ENCODE data around the gene CDC42EP5. TPM values are rescaled to one million over a fixed set of nuclear protein-coding genes. Genes with fewer than 3 reads are reported as not detected.
A peak's percentile ranks its signal among the peaks of the same experiment; 100 is the strongest.

CDC42EP5 gene
- total and polyA plus RNA-seq, 4 donors = 15.8 to 25.7 (median 21.3) TPM

GRCh38 chr19:54478677-54479266 is 5.7 kb upstream of the CDC42EP5 start:
- H3K9me3 ChIP-seq (ENCODE audit: control insufficient read depth in 4 of 4, insufficient read depth in 3 of 4, low read length in 3 of 4) = no peaks in the 10 kb centered on the region

GRCh38 chr19:54477650-54478049 is 4.6 kb upstream of the CDC42EP5 start:
- Histone ChIP-seq H3K4me3 (no peak overlapping the region), H3K27ac (ENCODE audit: low read depth in 1 of 2, low read length in 1 of 2) (no peak overlapping the region), H3K36me3 (ENCODE audit: control insufficient read depth in 4 of 4, insufficient read depth in 4 of 4, low read length in 4 of 4) (no peaks in the 10 kb centered on the region), H3K4me1 (ENCODE audit: control insufficient read depth in 5 of 5, insufficient read depth in 5 of 5, low read length in 5 of 5) (peaks cover 0 to 11% (median 6%) of the 10 kb centered on the region in 5 donors), H3K9me3 (ENCODE audit: control insufficient read depth in 4 of 4, insufficient read depth in 3 of 4, low read length in 3 of 4) (no peaks in the 10 kb centered on the region), H3K27me3 (ENCODE audit: control insufficient read depth in 3 of 3, insufficient read depth in 3 of 3, low read length in 2 of 3) (peaks cover 0 to 2% (median 0%) of the 10 kb centered on the region in 3 donors), H3K9ac (ENCODE audit: insufficient read depth in 1 of 2, low read length in 2 of 2) (no peak overlapping the region)
- WGBS, 2 donors = 64 to 68% methylated on average over 3 of the region's 3 CpGs
- no peak for DNase-seq
- ATAC-seq (ENCODE audit: insufficient read depth, low FRiP score) = no peak
- TF ChIP-seq CTCF (IDR thresholded peaks at IDR 0.05; ENCODE audit: control extremely low read depth, extremely low read depth) = no peak

More at GRCh38 chr19:54478677-54479266, 5.7 kb upstream of the CDC42EP5 start:
- Histone ChIP-seq H3K36me3 (ENCODE audit: control insufficient read depth in 4 of 4, insufficient read depth in 4 of 4, low read length in 4 of 4) (no peaks in the 10 kb centered on the region), H3K4me1 (ENCODE audit: control insufficient read depth in 5 of 5, insufficient read depth in 5 of 5, low read length in 5 of 5) (peaks cover 0 to 5% (median 0%) of the 10 kb centered on the region in 5 donors), H3K9ac (ENCODE audit: insufficient read depth in 1 of 2, low read length in 2 of 2) (no peak overlapping the region), H3K27ac (ENCODE audit: low read depth in 1 of 2, low read length in 1 of 2) (no peak overlapping the region), H3K27me3 (ENCODE audit: control insufficient read depth in 3 of 3, insufficient read depth in 3 of 3, low read length in 2 of 3) (peaks cover 0 to 2% (median 0%) of the 10 kb centered on the region in 3 donors), H3K4me3 (no peak overlapping the region)
- DNase-seq (peak; percentile 60 to 78 (median 75)), ATAC-seq (ENCODE audit: insufficient read depth, low FRiP score) (no peak)
- 15 to 16% methylated on average over 10 of the region's 10 CpGs for WGBS, 2 donors
- TF ChIP-seq CTCF (IDR thresholded peaks at IDR 0.05; ENCODE audit: control extremely low read depth, extremely low read depth) = peak; percentile 44

GRCh38 chr19:54475706-54476105 is 2.6 kb upstream of the CDC42EP5 start:
- Histone ChIP-seq H3K36me3 (ENCODE audit: control insufficient read depth in 4 of 4, insufficient read depth in 4 of 4, low read length in 4 of 4) (peaks cover 0 to under 1% (median 0%) of the 10 kb centered on the region in 4 donors), H3K9ac (ENCODE audit: insufficient read depth in 1 of 2, low read length in 2 of 2) (no peak overlapping the region), H3K27ac (ENCODE audit: low read depth in 1 of 2, low read length in 1 of 2) (no peak overlapping the region), H3K4me1 (ENCODE audit: control insufficient read depth in 5 of 5, insufficient read depth in 5 of 5, low read length in 5 of 5) (peaks cover 0 to 19% (median 10%) of the 10 kb centered on the region in 5 donors), H3K9me3 (ENCODE audit: control insufficient read depth in 4 of 4, insufficient read depth in 3 of 4, low read length in 3 of 4) (no peaks in the 10 kb centered on the region), H3K27me3 (ENCODE audit: control insufficient read depth in 3 of 3, insufficient read depth in 3 of 3, low read length in 2 of 3) (peaks cover 0 to 2% (median 0%) of the 10 kb centered on the region in 3 donors), H3K4me3 (no peak overlapping the region)
- TF ChIP-seq CTCF (IDR thresholded peaks at IDR 0.05; ENCODE audit: control extremely low read depth, extremely low read depth) = no peak
- no peak for ATAC-seq (ENCODE audit: insufficient read depth, low FRiP score)
- no peak for DNase-seq
- 85 to 94% methylated on average over 11 of the region's 11 CpGs for WGBS, 2 donors
